K562 (cell line): Measurements from ENCODE around the gene SEC24C. TPM values are rescaled to one million over a fixed set of nuclear protein-coding genes. Genes with fewer than 3 reads are reported as not detected.

Experiments
- BRCA1 ChIP-seq, 2 experiments: fragments of 450-650 bp in 1 of 2; sonication (generic) in 1 of 2; formaldehyde crosslinking in 1 of 2; IDR thresholded peaks; 2 replicates each; pipeline versions ENCODE4 v1.5.0 to v1.6.1; 2017 to 2020; ENCODE audit warnings: mild to moderate bottlenecking in 1 of 2, missing genetic modification reagents in 1 of 2
- CBFA2T3 ChIP-seq: fragments of 450-650 bp; IDR thresholded peaks from 2 replicates; pipeline ENCODE4 v1.6.1; 2017
- CHD4 ChIP-seq: fragments of 200-600 bp; sonication (generic); IDR thresholded peaks from 3 replicates; pipeline ENCODE4 v1.6.1; 2012; ENCODE audit warnings: low read depth, mild to moderate bottlenecking, mixed read lengths, low read length, inconsistent platforms; ENCODE audit not compliant: insufficient read depth, insufficient replicate concordance, poor library complexity, severe bottlenecking
- DEAF1 ChIP-seq: fragments of 450-650 bp; formaldehyde crosslinking; IDR thresholded peaks from 2 replicates; pipeline ENCODE4 v1.4.0; 2020; ENCODE audit warnings: mild to moderate bottlenecking, moderate library complexity
- HMG20A ChIP-seq: fragments of 450-650 bp; formaldehyde crosslinking; conservative IDR thresholded peaks from 2 replicates; pipeline ENCODE4 v1.4.0; 2020; ENCODE audit warnings: mild to moderate bottlenecking, mixed read lengths
- KLF10 ChIP-seq: fragments of 250-450 bp; sonication (Bioruptor Pico); IDR thresholded peaks from 2 replicates; pipeline ENCODE4 v1.6.1; 2021; ENCODE audit warnings: matching md5 sums
- LCOR ChIP-seq: sonication (generic); formaldehyde crosslinking; IDR thresholded peaks from 2 replicates; pipeline ENCODE4 v1.8.0; 2022; ENCODE audit warnings: mild to moderate bottlenecking, missing genetic modification reagents
- MEF2A ChIP-seq: IDR thresholded peaks from 2 replicates; pipeline ENCODE4 v1.6.1; 2011; ENCODE audit warnings: low read depth, mild to moderate bottlenecking, low read length, moderate library complexity; ENCODE audit not compliant: control insufficient read depth
- MNT ChIP-seq, 2 experiments: fragments of 450-650 bp; conservative IDR thresholded peaks; 2 replicates each; pipeline ENCODE4 v1.6.1; 2017; ENCODE audit warnings: mild to moderate bottlenecking in 2 of 2, moderate library complexity in 2 of 2
- MYC ChIP-seq, 2 experiments: fragments of 250-450 bp in 1 of 2; sonication (Bioruptor Pico) in 1 of 2; IDR thresholded peaks; 2 replicates each; pipeline versions ENCODE4 v1.5.1 to v1.6.1; 2012 to 2021; ENCODE audit warnings: low read depth in 2 of 2, borderline replicate concordance in 1 of 2, improper control_type of control experiment in 1 of 2, low read length in 1 of 2, mild to moderate bottlenecking in 1 of 2, moderate library complexity in 1 of 2
- PCBP2 ChIP-seq: fragments of 200-400 bp; formaldehyde crosslinking; IDR thresholded peaks from 2 replicates; pipeline ENCODE4 v1.6.1; 2018; ENCODE audit warnings: low read length, low read depth, mild to moderate bottlenecking, moderate library complexity; ENCODE audit not compliant: poor library complexity, severe bottlenecking
- POU5F1 ChIP-seq: fragments of 150-350 bp; IDR thresholded peaks from 2 replicates; pipeline ENCODE4 v1.6.1; 2014; ENCODE audit warnings: borderline replicate concordance, low read length, low read depth, mild to moderate bottlenecking; ENCODE audit not compliant: partially characterized antibody
- RBBP5 ChIP-seq: fragments of 200-600 bp; sonication (generic); IDR thresholded peaks from 2 replicates; pipeline ENCODE4 v1.6.1; 2012; ENCODE audit warnings: borderline replicate concordance, mild to moderate bottlenecking, low read length, control low read depth, inconsistent platforms; ENCODE audit not compliant: insufficient read depth, poor library complexity, severe bottlenecking
- RBFOX2 ChIP-seq: fragments of 200-400 bp; formaldehyde crosslinking; IDR thresholded peaks from 2 replicates; pipeline ENCODE4 v1.6.1; 2017; ENCODE audit warnings: low read depth, mild to moderate bottlenecking, low read length, moderate library complexity
- RBM17 ChIP-seq: fragments of 200-400 bp; formaldehyde crosslinking; IDR thresholded peaks from 2 replicates; pipeline ENCODE4 v1.6.1; 2017; ENCODE audit warnings: low read depth, mild to moderate bottlenecking, low read length, borderline replicate concordance
- WHSC1 ChIP-seq: IDR thresholded peaks from one replicate; pipeline ENCODE4 v1.6.1; 2012; ENCODE audit warnings: low read length, control low read depth, inconsistent platforms
- ZNF175 ChIP-seq: fragments of 200-800 bp; sonication (Bioruptor generic); IDR thresholded peaks from 2 replicates; pipeline ENCODE4 v1.6.1; 2016; ENCODE audit warnings: low read depth, mild to moderate bottlenecking, missing genetic modification characterization, missing compliant biosample characterization
- ZNF76 ChIP-seq: fragments of 250-450 bp; sonication (Bioruptor Pico); IDR thresholded peaks from 2 replicates; pipeline ENCODE4 v1.4.0; 2020; ENCODE audit warnings: mild to moderate bottlenecking, moderate library complexity, borderline replicate concordance
- polyA plus RNA-seq, 8 experiments: library from polyadenylated mRNA; depleted of rRNA in 4 of 8; stranded (reverse) in 5 of 8; unstranded in 3 of 8; fragments of >200 nt; fragmentation: Nextera tagmentation in 2 of 8; fragmentation: Illumina TruSeq in 1 of 8; extraction: Ambion mirVana in 2 of 8; extraction: Trizol in 1 of 8; gene quantifications; 2 replicates each; pipeline versions ENCODE4 v1.2.1 to v1.2.3, GENCODE V29; 2011 to 2014; ENCODE audit warnings: inconsistent platforms in 1 of 8, missing spikeins in 1 of 8
- total RNA-seq, 7 experiments: library from RNA; depleted of rRNA in 6 of 7; stranded (reverse); fragments of >200 nt in 6 of 7; fragmentation: Illumina TruSeq in 2 of 7; extraction: Trizol in 2 of 7; gene quantifications; 2 replicates each; pipeline versions ENCODE4 v1.2.1 to v1.2.3, GENCODE V29; 2011 to 2021; ENCODE audit warnings: low replicate concordance in 1 of 7
- TF ChIP-seq, protein P1 (sequence below): fragments of 450-650 bp; IDR thresholded peaks from one replicate; pipeline ENCODE4 v1.6.1; 2018; ENCODE audit warnings: mild to moderate bottlenecking, moderate library complexity; ENCODE audit not compliant: partially characterized antibody
- TF ChIP-seq, protein P2 (sequence below): sonication (generic); formaldehyde crosslinking; IDR thresholded peaks from 2 replicates; pipeline ENCODE4 v1.8.0; 2022; ENCODE audit warnings: missing genetic modification reagents, mild to moderate bottlenecking, borderline replicate concordance

The SEC24C gene
- total and polyA plus RNA-seq, 9 of the 15 experiments (the other 6 are each of a cell fraction or from before 2014, with no cell fraction given) = 19.0 to 115 (median 70.5) TPM

DNA sequence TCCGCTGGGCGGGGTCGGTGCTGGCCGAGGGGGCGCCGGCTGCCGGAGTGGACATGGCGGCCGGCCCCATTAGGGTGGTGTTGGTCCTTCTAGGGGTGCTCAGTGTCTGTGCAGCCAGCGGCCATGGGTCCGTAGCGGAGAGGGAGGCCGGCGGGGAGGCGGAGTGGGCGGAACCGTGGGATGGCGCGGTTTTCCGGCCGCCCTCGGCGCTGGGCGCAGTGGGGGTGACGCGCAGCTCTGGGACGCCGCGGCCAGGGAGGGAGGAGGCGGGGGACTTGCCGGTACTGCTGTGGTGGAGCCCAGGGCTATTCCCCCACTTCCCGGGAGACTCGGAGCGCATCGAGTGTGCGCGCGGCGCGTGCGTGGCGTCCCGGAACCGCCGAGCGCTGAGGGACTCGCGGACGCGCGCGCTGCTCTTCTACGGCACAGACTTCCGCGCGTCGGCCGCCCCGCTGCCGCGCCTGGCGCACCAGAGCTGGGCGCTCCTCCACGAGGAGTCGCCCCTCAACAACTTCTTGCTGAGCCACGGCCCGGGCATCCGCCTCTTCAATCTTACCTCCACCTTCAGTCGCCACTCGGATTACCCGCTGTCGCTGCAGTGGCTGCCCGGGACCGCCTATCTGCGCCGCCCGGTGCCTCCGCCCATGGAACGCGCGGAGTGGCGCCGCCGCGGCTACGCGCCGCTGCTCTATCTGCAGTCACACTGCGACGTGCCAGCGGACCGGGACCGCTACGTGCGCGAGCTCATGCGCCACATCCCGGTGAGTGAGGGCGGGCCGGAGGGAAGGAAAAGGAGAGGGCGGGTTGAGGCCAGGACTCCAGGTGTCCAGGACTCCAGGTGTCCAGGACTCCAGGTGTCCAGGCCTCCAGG lies 28.3 kb downstream of the SEC24C start (continued):
- no peak for TF ChIP-seq HMG20A (CRISPR knock-in tag)
- peak; percentile 12; the same call in 1 of the 2 replicates for TF ChIP-seq DEAF1 (CRISPR knock-in tag)
- no peak for TF ChIP-seq KLF10 (CRISPR knock-in tag)
- peak; percentile 74 for TF ChIP-seq MYC (IDR thresholded peaks at IDR 0.05; ENCODE audit: low read depth, low read length)
- TF ChIP-seq MYC (CRISPR knock-in tag; IDR thresholded peaks at IDR 0.05; ENCODE audit: borderline replicate concordance, low read depth) = peak; percentile 89; the same call in 1 of the 2 replicates
- TF ChIP-seq POU5F1 = no peak
- peak; percentile 80 for TF ChIP-seq RBBP5
- TF ChIP-seq CBFA2T3 = no peak
- no peak for TF ChIP-seq ZNF76
- TF ChIP-seq RBFOX2 = peak; percentile 93
- TF ChIP-seq, protein P1, sequence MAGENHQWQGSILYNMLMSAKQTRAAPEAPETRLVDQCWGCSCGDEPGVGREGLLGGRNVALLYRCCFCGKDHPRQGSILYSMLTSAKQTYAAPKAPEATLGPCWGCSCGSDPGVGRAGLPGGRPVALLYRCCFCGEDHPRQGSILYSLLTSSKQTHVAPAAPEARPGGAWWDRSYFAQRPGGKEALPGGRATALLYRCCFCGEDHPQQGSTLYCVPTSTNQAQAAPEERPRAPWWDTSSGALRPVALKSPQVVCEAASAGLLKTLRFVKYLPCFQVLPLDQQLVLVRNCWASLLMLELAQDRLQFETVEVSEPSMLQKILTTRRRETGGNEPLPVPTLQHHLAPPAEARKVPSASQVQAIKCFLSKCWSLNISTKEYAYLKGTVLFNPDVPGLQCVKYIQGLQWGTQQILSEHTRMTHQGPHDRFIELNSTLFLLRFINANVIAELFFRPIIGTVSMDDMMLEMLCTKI = no peak
- TF ChIP-seq PCBP2 = no peak
- TF ChIP-seq WHSC1 = no peak
- no peak for TF ChIP-seq MEF2A
- no peak for TF ChIP-seq LCOR (CRISPR knock-in tag)
- TF ChIP-seq ZNF175 = no peak; the same call in 1 of the 2 replicates
- TF ChIP-seq, protein P2, sequence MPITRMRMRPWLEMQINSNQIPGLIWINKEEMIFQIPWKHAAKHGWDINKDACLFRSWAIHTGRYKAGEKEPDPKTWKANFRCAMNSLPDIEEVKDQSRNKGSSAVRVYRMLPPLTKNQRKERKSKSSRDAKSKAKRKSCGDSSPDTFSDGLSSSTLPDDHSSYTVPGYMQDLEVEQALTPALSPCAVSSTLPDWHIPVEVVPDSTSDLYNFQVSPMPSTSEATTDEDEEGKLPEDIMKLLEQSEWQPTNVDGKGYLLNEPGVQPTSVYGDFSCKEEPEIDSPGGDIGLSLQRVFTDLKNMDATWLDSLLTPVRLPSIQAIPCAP (CRISPR knock-in tag) = no peak
- TF ChIP-seq RBM17 = no peak
- TF ChIP-seq CHD4 = no peak
- TF ChIP-seq MNT (conservative IDR thresholded peaks at IDR 0.05) = peak; percentile 77 to 92
- no peak for TF ChIP-seq BRCA1 (IDR thresholded peaks at IDR 0.05)
- no peak for TF ChIP-seq BRCA1 (CRISPR knock-in tag; IDR thresholded peaks at IDR 0.05)
